Hepatocyte (in vitro differentiated cells): ENCODE results near the gene NEDD4L. TPM values are rescaled to one million over a fixed set of nuclear protein-coding genes. Genes with fewer than 3 reads are reported as not detected.

Experiments used
- DNase-seq: peaks from one replicate; pipeline ENCODE4 v3.0.0-alpha.2; 2016; ENCODE audit warnings: low spot score
- H2AFZ ChIP-seq: fragments of 200-600 bp; sonication (generic); 2 replicates; pipeline ENCODE4 v1.6.0; 2016; ENCODE audit warnings: antibody characterized with exemption, mild to moderate bottlenecking
- H3K27ac ChIP-seq: fragments of 200-600 bp; sonication (generic); 2 replicates; pipeline ENCODE4 v1.5.1; 2016; ENCODE audit warnings: mild to moderate bottlenecking
- H3K27me3 ChIP-seq: fragments of 200-600 bp; sonication (generic); 2 replicates; pipeline ENCODE4 v1.6.1; 2016
- H3K36me3 ChIP-seq: fragments of 200-600 bp; sonication (generic); replicated peaks from 2 replicates; pipeline ENCODE4 v1.5.1; 2016; ENCODE audit warnings: low read depth; ENCODE audit not compliant: insufficient read depth
- H3K4me1 ChIP-seq: fragments of 200-600 bp; sonication (generic); 2 replicates; pipeline ENCODE4 v1.5.1; 2016; ENCODE audit warnings: mild to moderate bottlenecking, moderate library complexity; ENCODE audit not compliant: insufficient read depth
- H3K4me2 ChIP-seq: fragments of 200-600 bp; sonication (generic); 2 replicates; pipeline ENCODE4 v1.6.0; 2016
- H3K4me3 ChIP-seq: fragments of 200-600 bp; sonication (generic); 2 replicates; pipeline ENCODE4 v1.5.1; 2016; ENCODE audit warnings: mild to moderate bottlenecking
- H3K79me2 ChIP-seq: fragments of 200-600 bp; sonication (generic); 2 replicates; pipeline ENCODE4 v1.6.0; 2017; ENCODE audit warnings: mild to moderate bottlenecking
- H3K9me2 ChIP-seq: fragments of 200-600 bp; sonication (generic); replicated peaks from 2 replicates; pipeline ENCODE4 v1.6.0; 2017; ENCODE audit warnings: mild to moderate bottlenecking; ENCODE audit not compliant: insufficient read depth
- H3K9me3 ChIP-seq: fragments of 200-600 bp; sonication (generic); 2 replicates; pipeline ENCODE4 v1.5.1; 2016; ENCODE audit warnings: low read depth, mild to moderate bottlenecking
- H4K20me1 ChIP-seq: fragments of 200-600 bp; sonication (generic); 2 replicates; pipeline ENCODE4 v1.6.0; 2016; ENCODE audit warnings: mild to moderate bottlenecking; ENCODE audit not compliant: insufficient read depth, poor library complexity, severe bottlenecking
- CTCF ChIP-seq: fragments of 200-600 bp; sonication (generic); IDR thresholded peaks from 2 replicates; pipeline ENCODE4 v1.5.1; 2016; ENCODE audit warnings: antibody characterized with exemption, mild to moderate bottlenecking; ENCODE audit not compliant: poor library complexity
- EZH2 ChIP-seq: fragments of 200-600 bp; sonication (generic); IDR thresholded peaks from 2 replicates; pipeline ENCODE4 v1.6.1; 2016; ENCODE audit warnings: antibody characterized with exemption, mild to moderate bottlenecking, borderline replicate concordance
- EZH2phosphoT487 ChIP-seq: fragments of 200-600 bp; sonication (generic); IDR thresholded peaks from one replicate; pipeline ENCODE4 v1.6.1; 2018; ENCODE audit warnings: antibody characterized with exemption, mild to moderate bottlenecking, low read depth, moderate library complexity; ENCODE audit not compliant: unreplicated experiment, severe bottlenecking
- WGBS: methylation state at CpG from one replicate; pipeline ENCODE4 v1.1.6; 2016; ENCODE audit warnings: low lambda C conversion rate; ENCODE audit errors: missing lambda C conversion rate; 5-methylcytosine and 5-hydroxymethylcytosine counted together
- polyA plus RNA-seq: library from polyadenylated mRNA; unstranded; fragments of >200 nt; fragmentation: Nextera tagmentation; extraction: Ambion mirVana; gene quantifications from 2 replicates; pipeline ENCODE4 v1.2.1, GENCODE V29; 2016
- total RNA-seq: library from RNA; depleted of rRNA; stranded (reverse); fragments of >200 nt; gene quantifications from 2 replicates; pipeline ENCODE4 v1.2.3, GENCODE V29; 2014

NEDD4L gene
- total and polyA plus RNA-seq, 2 experiments from 2014 or later: 104 to 140 TPM

GRCh38 chr18:58056852-58057251, 12.8 kb downstream of the NEDD4L start:
- Histone ChIP-seq H3K27ac (no peak overlapping the region), H3K36me3 (no peaks in the 10 kb centered on the region), H3K4me3 (no peak overlapping the region), H3K27me3 (no peaks in the 10 kb centered on the region), H3K4me2 (no peak overlapping the region), H4K20me1 (peaks cover 24% of the 10 kb centered on the region), H3K79me2 (peaks cover 97% of the 10 kb centered on the region), H3K9me2 (no peaks in the 10 kb centered on the region), H3K4me1 (peaks cover 11% of the 10 kb centered on the region), H3K9me3 (no peaks in the 10 kb centered on the region), H2AFZ (no peak overlapping the region)
- TF ChIP-seq EZH2phosphoT487 (no peak), CTCF (no peak), EZH2 (no peak)
- 87% methylated on average over 5 of the region's 5 CpGs for WGBS
- DNase-seq: no peak

- H3K79me2 ChIP-seq: peaks cover 97% of the 10 kb centered on the region
- DNase-seq: no peak
- H3K27me3 ChIP-seq: no peaks in the 10 kb centered on the region
- WGBS: 86% methylated on average over 4 of the region's 4 CpGs
- TF ChIP-seq CTCF (no peak), EZH2 (no peak), EZH2phosphoT487 (no peak)
- peaks cover 20% of the 10 kb centered on the region for H4K20me1 ChIP-seq
- H3K4me1 ChIP-seq: peaks cover 9% of the 10 kb centered on the region
- H2AFZ ChIP-seq: no peak overlapping the region
- no peaks in the 10 kb centered on the region for H3K9me2 ChIP-seq
- no peak overlapping the region for H3K4me3 ChIP-seq
- no peaks in the 10 kb centered on the region for H3K36me3 ChIP-seq
- no peaks in the 10 kb centered on the region for H3K9me3 ChIP-seq
- no peak overlapping the region for H3K4me2 ChIP-seq
- H3K27ac ChIP-seq: no peak overlapping the region
Observed at GRCh38 chr18:58057291-58057965, 13.4 kb downstream of the NEDD4L start.

- H3K4me3 ChIP-seq: no peak overlapping the region
- no peaks in the 10 kb centered on the region for H3K27me3 ChIP-seq
- H3K9me2 ChIP-seq: no peaks in the 10 kb centered on the region
- H3K9me3 ChIP-seq: no peaks in the 10 kb centered on the region
- no peak overlapping the region for H3K27ac ChIP-seq
- no peak for DNase-seq
- peaks cover 9% of the 10 kb centered on the region for H3K4me1 ChIP-seq
- TF ChIP-seq CTCF (no peak), EZH2 (no peak), EZH2phosphoT487 (no peak)
- H2AFZ ChIP-seq: no peak overlapping the region
- H3K79me2 ChIP-seq: peaks cover 90% of the 10 kb centered on the region
- H4K20me1 ChIP-seq: peaks cover 20% of the 10 kb centered on the region
- H3K4me2 ChIP-seq: no peak overlapping the region
- WGBS: 6% methylated on average over 3 of the region's 3 CpGs
- H3K36me3 ChIP-seq: no peaks in the 10 kb centered on the region
Observed at GRCh38 chr18:58058720-58059119, 14.7 kb downstream of the NEDD4L start.

- H3K36me3 ChIP-seq: no peaks in the 10 kb centered on the region
- H2AFZ ChIP-seq: no peak overlapping the region
- WGBS: 27% methylated on average over 5 of the region's 5 CpGs
- peaks cover 89% of the 10 kb centered on the region for H3K79me2 ChIP-seq
- peaks cover 16% of the 10 kb centered on the region for H4K20me1 ChIP-seq
- TF ChIP-seq CTCF: no peak
- no peak for TF ChIP-seq EZH2phosphoT487
- no peak for TF ChIP-seq EZH2
- H3K4me3 ChIP-seq: no peak overlapping the region
- H3K27ac ChIP-seq: no peak overlapping the region
- H3K9me2 ChIP-seq: no peaks in the 10 kb centered on the region
- no peak overlapping the region for H3K4me2 ChIP-seq
- no peaks in the 10 kb centered on the region for H3K4me1 ChIP-seq
- DNase-seq: no peak
- H3K9me3 ChIP-seq: no peaks in the 10 kb centered on the region
- no peaks in the 10 kb centered on the region for H3K27me3 ChIP-seq
Observed at GRCh38 chr18:58060254-58060653, 16.2 kb downstream of the NEDD4L start.
